ENCODE measurements around the gene ABTB2. TPM values are rescaled to one million over a fixed set of nuclear protein-coding genes. Genes with fewer than 3 reads are reported as not detected.

Gene ABTB2
- polyA plus RNA-seq, 1 experiment, result 6.3 TPM

GRCh38 chr11:34146866-34147265 lies 210.9 kb downstream of the ABTB2 start:
- no peak for TF ChIP-seq CTCF (IDR thresholded peaks at IDR 0.05; ENCODE audit: insufficient read depth, low read depth, low read length)
- no peak for DNase-seq (ENCODE audit: low read depth)
- Histone ChIP-seq H3K27me3 (ENCODE audit: control insufficient read depth, insufficient read depth, low read length) (no peaks in the 10 kb centered on the region), H3K36me3 (ENCODE audit: control insufficient read depth, insufficient read depth, low read length) (peaks cover 20% of the 10 kb centered on the region), H3K4me3 (ENCODE audit: low read depth, low read length) (no peak overlapping the region)
- ChIA-PET CTCF (no interaction called here), POLR2A (no interaction called here)

- Histone ChIP-seq H3K4me3 (ENCODE audit: low read depth, low read length) (no peak overlapping the region), H3K36me3 (ENCODE audit: control insufficient read depth, insufficient read depth, low read length) (peaks cover 22% of the 10 kb centered on the region), H3K27me3 (ENCODE audit: control insufficient read depth, insufficient read depth, low read length) (no peaks in the 10 kb centered on the region)
- ChIA-PET CTCF (no interaction called here), POLR2A (no interaction called here)
- DNase-seq (ENCODE audit: low read depth), result no peak
- no peak for TF ChIP-seq CTCF (IDR thresholded peaks at IDR 0.05; ENCODE audit: insufficient read depth, low read depth, low read length)
Measured at GRCh38 chr11:34146411-34146810, 211.4 kb downstream of the ABTB2 start.

- Histone ChIP-seq H3K4me3 (ENCODE audit: low read depth, low read length) (no peak overlapping the region), H3K27me3 (ENCODE audit: control insufficient read depth, insufficient read depth, low read length) (no peaks in the 10 kb centered on the region), H3K36me3 (ENCODE audit: control insufficient read depth, insufficient read depth, low read length) (peaks cover 26% of the 10 kb centered on the region)
- no peak for DNase-seq (ENCODE audit: low read depth)
- ChIA-PET CTCF (interaction anchor here (1.5 kb wide), 1 partner anchor 20 kb away, joined by 3 read pairs; no protein-coding TSS in a partner anchor), POLR2A (no interaction called here)
- no peak for TF ChIP-seq CTCF (IDR thresholded peaks at IDR 0.05; ENCODE audit: insufficient read depth, low read depth, low read length)
Measured at GRCh38 chr11:34145847-34146381, 211.9 kb downstream of the ABTB2 start.

GRCh38 chr11:34145073-34145472 lies 212.7 kb downstream of the ABTB2 start:
- Histone ChIP-seq H3K4me3 (ENCODE audit: low read depth, low read length) (no peak overlapping the region), H3K36me3 (ENCODE audit: control insufficient read depth, insufficient read depth, low read length) (peaks cover 30% of the 10 kb centered on the region), H3K27me3 (ENCODE audit: control insufficient read depth, insufficient read depth, low read length) (no peaks in the 10 kb centered on the region)
- no peak for DNase-seq (ENCODE audit: low read depth)
- ChIA-PET CTCF (interaction anchor here (0.6 to 1.5 kb wide), 2 partner anchors 21 to 82 kb away, joined by 3 to 5 read pairs; no protein-coding TSS in a partner anchor), POLR2A (no interaction called here)
- no peak for TF ChIP-seq CTCF (IDR thresholded peaks at IDR 0.05; ENCODE audit: insufficient read depth, low read depth, low read length)

- Histone ChIP-seq H3K4me3 (ENCODE audit: low read depth, low read length) (no peak overlapping the region), H3K36me3 (ENCODE audit: control insufficient read depth, insufficient read depth, low read length) (peaks cover 37% of the 10 kb centered on the region), H3K27me3 (ENCODE audit: control insufficient read depth, insufficient read depth, low read length) (no peaks in the 10 kb centered on the region)
- POLR2A ChIA-PET, result interaction anchor here (0.6 kb wide), 1 partner anchor 220 kb away, joined by 5 read pairs; no protein-coding TSS in a partner anchor
- CTCF ChIA-PET, result interaction anchor here (1.0 to 1.2 kb wide), 4 partner anchors 10 to 286 kb away, joined by 3 to 5 read pairs (median 4); no protein-coding TSS in a partner anchor
- no peak for TF ChIP-seq CTCF (IDR thresholded peaks at IDR 0.05; ENCODE audit: insufficient read depth, low read depth, low read length)
- DNase-seq (ENCODE audit: low read depth), result no peak
Measured at GRCh38 chr11:34143048-34143447, 214.8 kb downstream of the ABTB2 start.

Measured in BJ (cell line).